ENCODE data around the gene SLC24A3. TPM values are rescaled to one million over a fixed set of nuclear protein-coding genes. Genes with fewer than 3 reads are reported as not detected.
A peak's percentile ranks its signal among the peaks of the same experiment; 100 is the strongest.

SLC24A3 gene
- total RNA-seq, 1 donor from 2014 or later: 13.1 TPM

- H3K36me3 ChIP-seq: no peaks in the 10 kb centered on the region
- H3K9me3 ChIP-seq: no peaks in the 10 kb centered on the region
- DNase-seq (no peak), ATAC-seq (peak; percentile 33)
- TF ChIP-seq CTCF (IDR thresholded peaks at IDR 0.05): no peak
- H3K27me3 ChIP-seq: no peaks in the 10 kb centered on the region
- H3K4me3 ChIP-seq: no peak overlapping the region
- no peaks in the 10 kb centered on the region for H3K4me1 ChIP-seq
- H3K27ac ChIP-seq: no peak overlapping the region
- intact Hi-C loops (cut with DNase I): no loop called here
Observed at GRCh38 chr20:19308146-19308545, 95.7 kb downstream of the SLC24A3 start.

- no peaks in the 10 kb centered on the region for H3K27me3 ChIP-seq
- no peak for ATAC-seq
- no peak overlapping the region for H3K27ac ChIP-seq
- DNase-seq: no peak
- no peaks in the 10 kb centered on the region for H3K4me1 ChIP-seq
- no peaks in the 10 kb centered on the region for H3K36me3 ChIP-seq
- TF ChIP-seq CTCF (IDR thresholded peaks at IDR 0.05): no peak
- no peaks in the 10 kb centered on the region for H3K9me3 ChIP-seq
- H3K4me3 ChIP-seq: no peak overlapping the region
- intact Hi-C loops (cut with DNase I): no loop called here
Observed at GRCh38 chr20:19310541-19310940, 98.1 kb downstream of the SLC24A3 start.

GRCh38 chr20:19313342-19314069 lies 101.1 kb downstream of the SLC24A3 start:
- ATAC-seq: no peak
- H3K4me3 ChIP-seq: no peak overlapping the region
- H3K36me3 ChIP-seq: no peaks in the 10 kb centered on the region
- H3K27ac ChIP-seq: no peak overlapping the region
- H3K27me3 ChIP-seq: no peaks in the 10 kb centered on the region
- intact Hi-C loops (cut with DNase I): no loop called here
- TF ChIP-seq CTCF (IDR thresholded peaks at IDR 0.05): no peak
- no peaks in the 10 kb centered on the region for H3K4me1 ChIP-seq
- DNase-seq: no peak
- H3K9me3 ChIP-seq: no peaks in the 10 kb centered on the region

GRCh38 chr20:19314621-19315020 lies 102.2 kb downstream of the SLC24A3 start:
- no peak for ATAC-seq
- no peaks in the 10 kb centered on the region for H3K36me3 ChIP-seq
- intact Hi-C loops (cut with DNase I): no loop called here
- no peaks in the 10 kb centered on the region for H3K4me1 ChIP-seq
- H3K27me3 ChIP-seq: no peaks in the 10 kb centered on the region
- no peaks in the 10 kb centered on the region for H3K9me3 ChIP-seq
- no peak for DNase-seq
- H3K27ac ChIP-seq: no peak overlapping the region
- TF ChIP-seq CTCF (IDR thresholded peaks at IDR 0.05): no peak
- H3K4me3 ChIP-seq: no peak overlapping the region

GRCh38 chr20:19317237-19318069 lies 105.0 kb downstream of the SLC24A3 start:
- intact Hi-C loops (cut with DNase I): no loop called here
- DNase-seq: no peak
- TF ChIP-seq CTCF (IDR thresholded peaks at IDR 0.05): no peak
- no peak overlapping the region for H3K27ac ChIP-seq
- H3K4me3 ChIP-seq: no peak overlapping the region
- no peak for ATAC-seq
- H3K36me3 ChIP-seq: no peaks in the 10 kb centered on the region
- no peaks in the 10 kb centered on the region for H3K9me3 ChIP-seq
- no peaks in the 10 kb centered on the region for H3K4me1 ChIP-seq
- H3K27me3 ChIP-seq: no peaks in the 10 kb centered on the region

Measured in upper lobe of right lung (tissue), 1 donor.